ENCODE measurements around the gene SEPTIN11.

Gene SEPTIN11

DNA sequence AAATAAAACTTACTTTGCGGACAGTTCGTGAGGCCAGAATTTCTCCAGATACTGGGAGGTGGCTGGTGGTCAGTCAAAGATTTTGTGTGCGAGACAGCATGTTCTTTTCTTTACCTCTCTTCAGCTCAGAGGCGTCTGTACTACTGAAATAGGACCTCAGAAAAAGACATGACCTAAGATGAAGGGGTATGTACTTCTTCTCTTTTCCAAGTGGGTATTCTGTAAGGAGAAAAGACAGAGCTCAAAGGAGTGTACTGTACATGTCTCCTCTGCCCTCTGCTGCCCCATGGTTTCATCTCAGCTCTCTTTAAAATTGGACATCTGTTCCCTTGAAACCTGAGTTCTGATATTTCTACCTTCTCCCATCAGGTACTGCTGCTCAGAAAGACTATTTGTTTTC lies 38.1 kb downstream of the SEPTIN11 start:
- TF ChIP-seq TAF1 (IDR thresholded peaks at IDR 0.05; ENCODE audit: low read depth), result no peak
- no peak for TF ChIP-seq CEBPB (IDR thresholded peaks at IDR 0.05)
- no peak for TF ChIP-seq EGR1 (IDR thresholded peaks at IDR 0.05)
- no peak for TF ChIP-seq YY1 (IDR thresholded peaks at IDR 0.05; ENCODE audit: low read depth)
- no peak for TF ChIP-seq TCF12 (IDR thresholded peaks at IDR 0.05; ENCODE audit: low read depth)
- TF ChIP-seq EP300 (IDR thresholded peaks at IDR 0.05; ENCODE audit: borderline replicate concordance), result no peak
- TF ChIP-seq NFIC (IDR thresholded peaks at IDR 0.05), result no peak
- TF ChIP-seq, protein P1, sequence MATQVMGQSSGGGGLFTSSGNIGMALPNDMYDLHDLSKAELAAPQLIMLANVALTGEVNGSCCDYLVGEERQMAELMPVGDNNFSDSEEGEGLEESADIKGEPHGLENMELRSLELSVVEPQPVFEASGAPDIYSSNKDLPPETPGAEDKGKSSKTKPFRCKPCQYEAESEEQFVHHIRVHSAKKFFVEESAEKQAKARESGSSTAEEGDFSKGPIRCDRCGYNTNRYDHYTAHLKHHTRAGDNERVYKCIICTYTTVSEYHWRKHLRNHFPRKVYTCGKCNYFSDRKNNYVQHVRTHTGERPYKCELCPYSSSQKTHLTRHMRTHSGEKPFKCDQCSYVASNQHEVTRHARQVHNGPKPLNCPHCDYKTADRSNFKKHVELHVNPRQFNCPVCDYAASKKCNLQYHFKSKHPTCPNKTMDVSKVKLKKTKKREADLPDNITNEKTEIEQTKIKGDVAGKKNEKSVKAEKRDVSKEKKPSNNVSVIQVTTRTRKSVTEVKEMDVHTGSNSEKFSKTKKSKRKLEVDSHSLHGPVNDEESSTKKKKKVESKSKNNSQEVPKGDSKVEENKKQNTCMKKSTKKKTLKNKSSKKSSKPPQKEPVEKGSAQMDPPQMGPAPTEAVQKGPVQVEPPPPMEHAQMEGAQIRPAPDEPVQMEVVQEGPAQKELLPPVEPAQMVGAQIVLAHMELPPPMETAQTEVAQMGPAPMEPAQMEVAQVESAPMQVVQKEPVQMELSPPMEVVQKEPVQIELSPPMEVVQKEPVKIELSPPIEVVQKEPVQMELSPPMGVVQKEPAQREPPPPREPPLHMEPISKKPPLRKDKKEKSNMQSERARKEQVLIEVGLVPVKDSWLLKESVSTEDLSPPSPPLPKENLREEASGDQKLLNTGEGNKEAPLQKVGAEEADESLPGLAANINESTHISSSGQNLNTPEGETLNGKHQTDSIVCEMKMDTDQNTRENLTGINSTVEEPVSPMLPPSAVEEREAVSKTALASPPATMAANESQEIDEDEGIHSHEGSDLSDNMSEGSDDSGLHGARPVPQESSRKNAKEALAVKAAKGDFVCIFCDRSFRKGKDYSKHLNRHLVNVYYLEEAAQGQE (IDR thresholded peaks at IDR 0.05; ENCODE audit: low read depth), result no peak
- TF ChIP-seq ZBTB7A (IDR thresholded peaks at IDR 0.05; ENCODE audit: low read depth), result no peak
- no peak for TF ChIP-seq RAD21 (IDR thresholded peaks at IDR 0.05; ENCODE audit: low read depth)
- TF ChIP-seq, protein P2, sequence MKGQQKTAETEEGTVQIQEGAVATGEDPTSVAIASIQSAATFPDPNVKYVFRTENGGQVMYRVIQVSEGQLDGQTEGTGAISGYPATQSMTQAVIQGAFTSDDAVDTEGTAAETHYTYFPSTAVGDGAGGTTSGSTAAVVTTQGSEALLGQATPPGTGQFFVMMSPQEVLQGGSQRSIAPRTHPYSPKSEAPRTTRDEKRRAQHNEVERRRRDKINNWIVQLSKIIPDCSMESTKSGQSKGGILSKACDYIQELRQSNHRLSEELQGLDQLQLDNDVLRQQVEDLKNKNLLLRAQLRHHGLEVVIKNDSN (IDR thresholded peaks at IDR 0.05), result no peak
- TF ChIP-seq TEAD4 (IDR thresholded peaks at IDR 0.05), result no peak
- TF ChIP-seq CREB1 (IDR thresholded peaks at IDR 0.05; ENCODE audit: low read depth), result no peak
- no peak for TF ChIP-seq FOXM1 (IDR thresholded peaks at IDR 0.05; ENCODE audit: borderline replicate concordance, low read depth)
- TF ChIP-seq, protein P3, sequence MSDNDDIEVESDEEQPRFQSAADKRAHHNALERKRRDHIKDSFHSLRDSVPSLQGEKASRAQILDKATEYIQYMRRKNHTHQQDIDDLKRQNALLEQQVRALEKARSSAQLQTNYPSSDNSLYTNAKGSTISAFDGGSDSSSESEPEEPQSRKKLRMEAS (IDR thresholded peaks at IDR 0.05), result no peak

- no peak for TF ChIP-seq CEBPB (IDR thresholded peaks at IDR 0.05)
- no peak for TF ChIP-seq CREB1 (IDR thresholded peaks at IDR 0.05; ENCODE audit: low read depth)
- TF ChIP-seq YY1 (IDR thresholded peaks at IDR 0.05; ENCODE audit: low read depth), result no peak
Measured at GRCh38 chr4:76989391-76990061, 40.0 kb downstream of the SEPTIN11 start.

GRCh38 chr4:76990288-76991080 lies 40.9 kb downstream of the SEPTIN11 start:
- TF ChIP-seq NFIC (IDR thresholded peaks at IDR 0.05), result no peak
- TF ChIP-seq, protein P1 (IDR thresholded peaks at IDR 0.05; ENCODE audit: low read depth), result no peak
- TF ChIP-seq EGR1 (IDR thresholded peaks at IDR 0.05), result no peak
- no peak for TF ChIP-seq ZBTB7A (IDR thresholded peaks at IDR 0.05; ENCODE audit: low read depth)

DNA sequence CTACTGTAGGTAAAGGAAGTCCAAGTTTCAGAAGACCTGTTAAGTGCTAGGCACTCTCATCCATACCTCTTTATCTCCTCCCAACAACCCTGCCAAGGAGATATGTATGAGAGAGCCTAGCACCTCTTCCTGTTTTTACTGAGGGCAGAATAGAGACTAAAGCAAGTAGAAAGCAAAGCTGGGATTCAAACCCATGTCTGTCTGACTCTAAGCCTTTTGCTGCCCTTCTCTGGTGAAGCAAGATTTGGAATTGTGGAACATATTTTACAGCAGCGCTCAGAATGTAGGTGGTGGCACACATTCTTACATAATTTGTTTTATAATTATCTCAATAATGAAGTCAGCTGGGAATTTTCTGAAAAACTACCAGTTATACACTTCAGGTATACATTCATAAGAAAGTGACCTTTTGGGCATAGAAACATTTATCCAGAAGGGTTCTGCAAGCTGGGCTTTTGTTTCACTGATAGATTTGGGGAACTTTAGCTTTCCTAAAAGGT lies 41.7 kb downstream of the SEPTIN11 start:
- TF ChIP-seq RAD21 (IDR thresholded peaks at IDR 0.05; ENCODE audit: low read depth), result no peak
- TF ChIP-seq FOXM1 (IDR thresholded peaks at IDR 0.05; ENCODE audit: borderline replicate concordance, low read depth), result no peak
- TF ChIP-seq, protein P2 (IDR thresholded peaks at IDR 0.05), result no peak
- TF ChIP-seq CEBPB (IDR thresholded peaks at IDR 0.05), result no peak
- TF ChIP-seq YY1 (IDR thresholded peaks at IDR 0.05; ENCODE audit: low read depth), result no peak

GRCh38 chr4:76993787-76994641 lies 44.5 kb downstream of the SEPTIN11 start:
- no peak for TF ChIP-seq TAF1 (IDR thresholded peaks at IDR 0.05; ENCODE audit: low read depth)
- TF ChIP-seq, protein P3 (IDR thresholded peaks at IDR 0.05), result no peak
- TF ChIP-seq, protein P2 (IDR thresholded peaks at IDR 0.05), result no peak
- TF ChIP-seq, protein P1 (IDR thresholded peaks at IDR 0.05; ENCODE audit: low read depth), result no peak
